ENCODE measurements around the gene STOM.
"Not testable (repeated sequence)": the region's sequence is repeated elsewhere in the genome, so short reads cannot be mapped to it uniquely, and the experiment has no call there.

The STOM gene

GRCh38 chr9:121399126-121399882 is 29.3 kb upstream of the STOM start:
- Histone ChIP-seq H3K27ac (peak overlapping the region; percentile 81), H3K36me3 (replicated peaks) (no peaks in the 10 kb centered on the region)
- DNase-seq = no peak

DNA sequence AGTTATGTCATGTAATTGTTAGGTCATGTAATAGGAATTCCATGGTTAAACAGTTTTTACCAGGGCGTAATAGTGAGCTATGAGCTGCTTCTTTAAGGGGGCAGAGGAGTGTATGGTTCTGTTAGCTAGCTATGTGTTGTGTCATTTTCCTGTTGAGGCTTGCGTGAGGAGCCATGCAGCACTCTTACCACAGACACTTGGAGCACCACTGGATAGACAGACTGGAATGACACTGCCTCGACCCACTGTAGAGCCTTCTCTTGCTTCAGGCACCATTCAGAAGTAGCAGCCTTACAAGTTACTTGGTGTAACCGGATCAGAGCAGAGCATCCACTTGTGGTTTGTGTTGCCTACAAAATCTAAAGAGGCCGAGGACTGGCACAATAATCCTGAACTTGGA is 28.3 kb upstream of the STOM start:
- no peak overlapping the region for H3K4me3 ChIP-seq (ENCODE audit: low read depth, low read length)
- no peaks in the 10 kb centered on the region for H3K36me3 ChIP-seq (replicated peaks)
- TF ChIP-seq, protein P1, sequence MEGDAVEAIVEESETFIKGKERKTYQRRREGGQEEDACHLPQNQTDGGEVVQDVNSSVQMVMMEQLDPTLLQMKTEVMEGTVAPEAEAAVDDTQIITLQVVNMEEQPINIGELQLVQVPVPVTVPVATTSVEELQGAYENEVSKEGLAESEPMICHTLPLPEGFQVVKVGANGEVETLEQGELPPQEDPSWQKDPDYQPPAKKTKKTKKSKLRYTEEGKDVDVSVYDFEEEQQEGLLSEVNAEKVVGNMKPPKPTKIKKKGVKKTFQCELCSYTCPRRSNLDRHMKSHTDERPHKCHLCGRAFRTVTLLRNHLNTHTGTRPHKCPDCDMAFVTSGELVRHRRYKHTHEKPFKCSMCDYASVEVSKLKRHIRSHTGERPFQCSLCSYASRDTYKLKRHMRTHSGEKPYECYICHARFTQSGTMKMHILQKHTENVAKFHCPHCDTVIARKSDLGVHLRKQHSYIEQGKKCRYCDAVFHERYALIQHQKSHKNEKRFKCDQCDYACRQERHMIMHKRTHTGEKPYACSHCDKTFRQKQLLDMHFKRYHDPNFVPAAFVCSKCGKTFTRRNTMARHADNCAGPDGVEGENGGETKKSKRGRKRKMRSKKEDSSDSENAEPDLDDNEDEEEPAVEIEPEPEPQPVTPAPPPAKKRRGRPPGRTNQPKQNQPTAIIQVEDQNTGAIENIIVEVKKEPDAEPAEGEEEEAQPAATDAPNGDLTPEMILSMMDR (IDR thresholded peaks at IDR 0.05; ENCODE audit: low read depth, low read length, missing control alignments) = no peak
- in situ Hi-C loops (cut with HindIII; ENCODE audit: low pct_ligation_motif_present, low sequenced_read_pairs) = no loop called here
- DNase-seq = peak; percentile 99
- H3K27me3 ChIP-seq (replicated peaks) = no peaks in the 10 kb centered on the region
- peak overlapping the region; percentile 81 for H3K27ac ChIP-seq

More at GRCh38 chr9:121399126-121399882, 29.3 kb upstream of the STOM start:
- TF ChIP-seq, protein P1 (IDR thresholded peaks at IDR 0.05; ENCODE audit: low read depth, low read length, missing control alignments) = no peak
- in situ Hi-C loops (cut with HindIII; ENCODE audit: low pct_ligation_motif_present, low sequenced_read_pairs) = no loop called here
- H3K4me3 ChIP-seq (ENCODE audit: low read depth, low read length) = no peak overlapping the region
- no peaks in the 10 kb centered on the region for H3K27me3 ChIP-seq (replicated peaks)

GRCh38 chr9:121397277-121397676 is 27.2 kb upstream of the STOM start:
- in situ Hi-C loops (cut with HindIII; ENCODE audit: low pct_ligation_motif_present, low sequenced_read_pairs) = not testable (repeated sequence)

DNA sequence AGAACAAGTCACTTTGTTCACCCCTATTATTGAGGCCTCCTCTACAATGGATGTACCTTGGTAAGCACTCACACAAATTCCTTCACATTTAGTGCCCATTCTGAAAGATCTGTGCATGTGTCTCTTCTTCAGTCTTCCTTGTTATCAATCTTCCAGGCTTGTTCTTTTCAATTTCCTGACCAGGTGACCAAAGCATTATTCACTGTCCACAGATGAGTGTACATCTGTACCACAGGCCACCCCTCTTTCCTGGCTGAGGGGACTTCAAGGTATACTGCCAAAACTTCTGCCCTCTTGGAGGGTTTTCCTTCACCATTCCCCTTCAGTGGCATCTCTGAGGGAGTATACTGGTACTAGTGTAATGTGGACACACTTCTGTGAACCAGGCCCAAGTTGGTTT is 25.5 kb upstream of the STOM start:
- Histone ChIP-seq H3K4me3 (ENCODE audit: low read depth, low read length) (no peak overlapping the region), H3K27me3 (replicated peaks) (no peaks in the 10 kb centered on the region), H3K27ac (no peak overlapping the region), H3K36me3 (replicated peaks) (no peaks in the 10 kb centered on the region)
- in situ Hi-C loops (cut with HindIII; ENCODE audit: low pct_ligation_motif_present, low sequenced_read_pairs) = no loop called here
- no peak for DNase-seq
- TF ChIP-seq, protein P1 (IDR thresholded peaks at IDR 0.05; ENCODE audit: low read depth, low read length, missing control alignments) = no peak

More at GRCh38 chr9:121397277-121397676, 27.2 kb upstream of the STOM start:
- H3K27ac ChIP-seq; H3K36me3 ChIP-seq (replicated peaks); H3K4me3 ChIP-seq (ENCODE audit: low read depth, low read length); DNase-seq; H3K27me3 ChIP-seq (replicated peaks): not testable (repeated sequence)

DNA sequence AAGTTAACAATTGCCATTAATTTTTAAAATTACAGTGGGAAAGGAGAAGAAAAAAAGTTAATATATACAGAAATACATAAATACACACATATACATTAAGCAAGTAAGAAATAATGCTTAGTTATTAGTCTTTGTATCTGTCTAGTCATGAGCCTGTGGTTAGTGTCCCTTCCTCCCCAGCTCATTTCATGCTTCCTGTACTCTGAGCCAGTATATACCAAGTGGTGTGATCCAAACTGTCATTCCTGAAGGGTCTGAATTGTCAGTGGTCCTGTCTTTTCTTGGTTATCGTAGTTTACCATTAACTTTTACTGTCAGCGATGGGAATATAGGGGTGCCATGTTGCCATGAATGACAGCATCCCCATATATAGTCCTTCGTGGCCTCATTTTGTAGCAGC is 24.2 kb upstream of the STOM start:
- Histone ChIP-seq H3K27ac (no peak overlapping the region), H3K27me3 (replicated peaks) (no peaks in the 10 kb centered on the region), H3K36me3 (replicated peaks) (no peaks in the 10 kb centered on the region), H3K4me3 (ENCODE audit: low read depth, low read length) (no peak overlapping the region)
- TF ChIP-seq, protein P1 (IDR thresholded peaks at IDR 0.05; ENCODE audit: low read depth, low read length, missing control alignments) = no peak
- in situ Hi-C loops (cut with HindIII; ENCODE audit: low pct_ligation_motif_present, low sequenced_read_pairs) = no loop called here
- peak; percentile 17 for DNase-seq

GRCh38 chr9:121393318-121393717 is 23.3 kb upstream of the STOM start:
- TF ChIP-seq, protein P1 (IDR thresholded peaks at IDR 0.05; ENCODE audit: low read depth, low read length, missing control alignments) = no peak
- Histone ChIP-seq H3K4me3 (ENCODE audit: low read depth, low read length) (no peak overlapping the region), H3K27ac (no peak overlapping the region), H3K36me3 (replicated peaks) (no peaks in the 10 kb centered on the region), H3K27me3 (replicated peaks) (no peaks in the 10 kb centered on the region)
- DNase-seq = no peak
- in situ Hi-C loops (cut with HindIII; ENCODE audit: low pct_ligation_motif_present, low sequenced_read_pairs) = no loop called here

Data from brain microvascular endothelial cell (primary cell).